HepG2 (cell line): Measurements from ENCODE around the gene NOB1. TPM values are rescaled to one million over a fixed set of nuclear protein-coding genes. Genes with fewer than 3 reads are reported as not detected.

Experiments used
- ARHGAP35 ChIP-seq: sonication (generic); formaldehyde crosslinking; IDR thresholded peaks from 2 replicates; pipeline ENCODE4 v1.9.0; 2022; ENCODE audit warnings: mild to moderate bottlenecking, inconsistent platforms, moderate library complexity, missing genetic modification reagents, borderline replicate concordance
- ARID3A ChIP-seq: IDR thresholded peaks from 2 replicates; pipeline ENCODE4 v1.6.1; 2012; ENCODE audit warnings: low read depth, low read length, improper control_type of control experiment
- CHCHD3 ChIP-seq: sonication (generic); formaldehyde crosslinking; IDR thresholded peaks from 2 replicates; pipeline ENCODE4 v1.8.0; 2022; ENCODE audit warnings: mild to moderate bottlenecking, missing genetic modification reagents, moderate library complexity
- ELF3 ChIP-seq: IDR thresholded peaks from 2 replicates; pipeline ENCODE4 v1.6.1; 2016; ENCODE audit warnings: missing genetic modification reagents, missing compliant biosample characterization
- ERF ChIP-seq: IDR thresholded peaks from 2 replicates; pipeline ENCODE4 v1.6.1; 2018; ENCODE audit warnings: missing biosample characterization, missing genetic modification reagents
- ESRRA ChIP-seq: sonication (generic); formaldehyde crosslinking; IDR thresholded peaks from 2 replicates; pipeline ENCODE4 v1.5.1; 2020; ENCODE audit warnings: mild to moderate bottlenecking, low read depth, missing genetic modification reagents
- GLI4 ChIP-seq: sonication (generic); formaldehyde crosslinking; IDR thresholded peaks from 2 replicates; pipeline ENCODE4 v1.5.1; 2020; ENCODE audit warnings: missing genetic modification reagents, mild to moderate bottlenecking, moderate library complexity, borderline replicate concordance
- LRRFIP1 ChIP-seq: sonication (generic); formaldehyde crosslinking; conservative IDR thresholded peaks from 2 replicates; pipeline ENCODE4 v1.4.0; 2020; ENCODE audit warnings: missing genetic modification reagents
- NFIB ChIP-seq: sonication (generic); formaldehyde crosslinking; IDR thresholded peaks from 2 replicates; pipeline ENCODE4 v1.9.0; 2021; ENCODE audit warnings: missing genetic modification reagents, mild to moderate bottlenecking, borderline replicate concordance
- PITX1 ChIP-seq: sonication (generic); formaldehyde crosslinking; IDR thresholded peaks from 2 replicates; pipeline ENCODE4 v1.5.1; 2020; ENCODE audit warnings: mild to moderate bottlenecking, missing genetic modification reagents
- RBM39 ChIP-seq: fragments of 200-400 bp; formaldehyde crosslinking; IDR thresholded peaks from one replicate; pipeline ENCODE4 v1.6.1; 2018; ENCODE audit warnings: antibody characterized with exemption, mild to moderate bottlenecking, low read depth, low read length; ENCODE audit not compliant: poor library complexity, severe bottlenecking
- SRSF4 ChIP-seq: fragments of 200-400 bp; formaldehyde crosslinking; IDR thresholded peaks from one replicate; pipeline ENCODE4 v1.6.1; 2018; ENCODE audit warnings: mild to moderate bottlenecking, low read depth, low read length, moderate library complexity; ENCODE audit not compliant: poor library complexity, severe bottlenecking
- TBX2 ChIP-seq: sonication (generic); formaldehyde crosslinking; IDR thresholded peaks from 2 replicates; pipeline ENCODE4 v1.5.0; 2020; ENCODE audit warnings: missing genetic modification reagents, mild to moderate bottlenecking, borderline replicate concordance
- ZBTB21 ChIP-seq: sonication (generic); formaldehyde crosslinking; IDR thresholded peaks from 2 replicates; pipeline ENCODE4 v1.4.0; 2020; ENCODE audit warnings: missing genetic modification reagents
- ZHX2 ChIP-seq, 2 experiments: sonication (generic) in 1 of 2; formaldehyde crosslinking in 1 of 2; IDR thresholded peaks; 2 replicates each; pipeline versions ENCODE4 v1.6.1 to v1.9.0; 2014 to 2022; ENCODE audit warnings: antibody characterized with exemption in 1 of 2, borderline replicate concordance in 1 of 2, inconsistent platforms in 1 of 2, low read depth in 1 of 2, missing genetic modification reagents in 1 of 2
- ZNF569 ChIP-seq: sonication (generic); formaldehyde crosslinking; IDR thresholded peaks from 2 replicates; pipeline ENCODE4 v1.5.0; 2020; ENCODE audit warnings: mild to moderate bottlenecking, missing genetic modification reagents, moderate library complexity, borderline replicate concordance
- ZNF713 ChIP-seq: sonication (generic); formaldehyde crosslinking; IDR thresholded peaks from 2 replicates; pipeline ENCODE4 v1.4.0; 2020; ENCODE audit warnings: mild to moderate bottlenecking, missing genetic modification reagents
- ZNF776 ChIP-seq: sonication (generic); formaldehyde crosslinking; IDR thresholded peaks from 2 replicates; pipeline ENCODE4 v1.4.0; 2020; ENCODE audit warnings: mild to moderate bottlenecking, missing genetic modification reagents
- polyA plus RNA-seq, 8 experiments: library from polyadenylated mRNA; depleted of rRNA in 3 of 8; stranded (reverse) in 7 of 8; unstranded in 1 of 8; fragments of >200 nt; fragmentation: Illumina TruSeq in 4 of 8; extraction: Trizol in 4 of 8; gene quantifications; 2 replicates each; pipeline versions ENCODE4 v1.2.1 to v1.2.3, GENCODE V29; 2011 to 2016; ENCODE audit warnings: low read depth in 4 of 8, missing spikeins in 1 of 8, mixed read lengths in 1 of 8; ENCODE audit not compliant: insufficient read depth in 1 of 8
- total RNA-seq, 5 experiments: library from RNA; depleted of rRNA; stranded (reverse); fragments of >200 nt; fragmentation: Illumina TruSeq; extraction: Trizol; gene quantifications; 2 replicates each; pipeline ENCODE4 v1.2.3, GENCODE V29; 2016; ENCODE audit warnings: low read depth in 1 of 5

NOB1 gene
- total and polyA plus RNA-seq, 2 of the 13 experiments (the other 11 are each of a cell fraction or from before 2014, with no cell fraction given): 47.1 to 162 TPM

DNA sequence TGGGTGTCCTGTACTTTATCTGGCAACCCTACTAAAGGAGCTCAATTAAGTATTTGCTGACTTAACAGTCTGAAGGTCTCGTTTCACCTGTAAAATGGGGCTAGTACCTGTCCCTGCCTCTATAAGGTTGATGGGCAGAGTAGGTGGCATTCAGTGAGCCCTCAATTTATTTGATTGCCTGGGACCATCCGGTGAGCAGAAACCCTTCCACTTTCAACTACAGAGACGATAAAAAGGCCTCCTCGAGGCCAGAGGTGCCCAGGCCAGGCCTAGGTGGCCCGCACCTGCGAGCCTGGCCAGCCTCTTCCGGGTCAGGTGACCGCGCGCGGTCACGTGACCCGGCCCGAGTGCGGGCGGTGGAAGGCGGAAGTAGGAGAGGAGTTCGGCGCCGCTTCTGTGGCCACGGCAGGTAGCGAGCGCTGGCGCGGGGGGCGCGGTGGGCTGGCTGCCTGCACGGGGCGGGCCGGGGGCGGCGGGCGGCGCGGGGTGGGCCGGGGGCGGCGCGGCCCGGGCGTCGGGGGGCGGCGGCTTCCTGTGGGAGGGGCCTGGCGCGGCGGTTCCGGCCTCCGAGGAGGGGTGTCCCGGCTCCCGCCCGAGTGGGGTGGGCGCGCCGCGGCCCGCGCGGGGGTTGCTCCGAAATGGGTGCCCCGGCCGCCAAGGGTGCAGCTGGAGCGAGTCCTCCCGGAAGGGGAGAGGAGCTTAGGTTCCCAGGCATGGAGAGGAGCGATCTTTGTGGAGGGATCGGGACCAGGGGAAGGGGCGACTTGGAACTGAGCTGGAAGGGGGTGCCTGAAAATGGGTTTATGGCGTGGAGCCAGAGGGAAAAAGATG is 7.5 kb upstream of the NOB1 start, which contains the start of gene WWP2 (continued):
- no peak for TF ChIP-seq ZHX2 (IDR thresholded peaks at IDR 0.05; ENCODE audit: low read depth)
- no peak for TF ChIP-seq ZHX2 (CRISPR knock-in tag; IDR thresholded peaks at IDR 0.05; ENCODE audit: borderline replicate concordance)
- TF ChIP-seq RBM39: peak; percentile 88
- no peak for TF ChIP-seq SRSF4
- TF ChIP-seq ELF3 (CRISPR knock-in tag): peak; percentile 95
- TF ChIP-seq PITX1: peak; percentile 33; the same call in 1 of the 2 replicates
- no peak for TF ChIP-seq CHCHD3 (CRISPR knock-in tag)
- TF ChIP-seq ZBTB21 (CRISPR knock-in tag): peak; percentile 32; the same call in 1 of the 2 replicates
- TF ChIP-seq TBX2 (CRISPR knock-in tag): peak; percentile 77
- no peak for TF ChIP-seq GLI4 (CRISPR knock-in tag)
- TF ChIP-seq ARHGAP35 (CRISPR knock-in tag): no peak
- TF ChIP-seq ARID3A: no peak
- TF ChIP-seq ZNF713 (CRISPR knock-in tag): no peak
- no peak for TF ChIP-seq LRRFIP1 (CRISPR knock-in tag)
- no peak for TF ChIP-seq ZNF569
- TF ChIP-seq ERF (CRISPR knock-in tag): peak; percentile 83; the same call in 1 of the 2 replicates
- no peak for TF ChIP-seq NFIB
- TF ChIP-seq ESRRA (CRISPR knock-in tag): no peak
- TF ChIP-seq ZNF776 (CRISPR knock-in tag): 0 out of 2 replicates have a peak, but pooled peaks have one; percentile 31
